Endothelial cell of umbilical vein (primary cell): ENCODE results near the gene BTBD19. TPM values are rescaled to one million over a fixed set of nuclear protein-coding genes. Genes with fewer than 3 reads are reported as not detected.

Source experiments
- BruUV-seq: library from RNA; stranded (reverse); fragments of 400-500 nt; replicated peaks from 2 replicates; lab custom pipeline; 2021; lab: Mats Ljungman, UMichigan
- CTCF ChIA-PET: fragments of 300-600, 350-600 bp; sonication (Branson Sonifier 250); formaldehyde crosslinking; loops from one replicate; lab custom pipeline; 2021; ENCODE audit warnings: antibody characterized with exemption, inconsistent platforms; lab: Charles Lee
- POLR2A ChIA-PET: fragments of 300-600, 350-600 bp; sonication (Branson Sonifier 250); formaldehyde crosslinking; loops from one replicate; lab custom pipeline; 2021; ENCODE audit warnings: antibody characterized with exemption, inconsistent platforms; lab: Charles Lee
- DNase-seq: peaks from one replicate; pipeline ENCODE4 v3.0.0-alpha.2; 2011; ENCODE audit warnings: low read depth, low spot score
- FAIRE-seq: peaks from 2 replicates; lab custom pipeline; 2011; peaks lifted over from hg19 to GRCh38; lab: Jason Lieb, UNC
- H2AFZ ChIP-seq: 2 replicates; pipeline ENCODE4 v1.6.0; 2012; ENCODE audit warnings: low read depth, low read length, control low read depth, inconsistent platforms
- H3K27ac ChIP-seq: 2 replicates; pipeline ENCODE4 v1.5.1; 2011; ENCODE audit warnings: low read depth, mild to moderate bottlenecking, control low read depth, low read length, moderate library complexity; ENCODE audit not compliant: insufficient read depth
- H3K27me3 ChIP-seq, 2 experiments: 2 replicates each; pipeline versions ENCODE4 v1.6.0 to v1.6.1; 2011; ENCODE audit warnings: low read length in 2 of 2, mixed read lengths in 1 of 2; ENCODE audit not compliant: control insufficient read depth in 2 of 2, insufficient read depth in 2 of 2
- H3K36me3 ChIP-seq, 2 experiments: 2 replicates in 1 of 2; 3 replicates in 1 of 2; pipeline ENCODE4 v1.5.1; 2011; ENCODE audit warnings: low read length in 2 of 2, mild to moderate bottlenecking in 1 of 2, moderate library complexity in 1 of 2; ENCODE audit not compliant: control insufficient read depth in 2 of 2, insufficient read depth in 2 of 2; ENCODE audit errors: extremely low read depth in 1 of 2
- H3K4me1 ChIP-seq: 3 replicates; pipeline ENCODE4 v1.5.1; 2011; ENCODE audit warnings: mild to moderate bottlenecking, low read length; ENCODE audit not compliant: control insufficient read depth, insufficient read depth; ENCODE audit errors: extremely low read depth
- H3K4me2 ChIP-seq: 2 replicates; pipeline ENCODE4 v1.6.1; 2011; ENCODE audit warnings: low read length, control low read depth, mixed read lengths; ENCODE audit not compliant: insufficient read depth
- H3K4me3 ChIP-seq, 3 experiments: fragments of 200-600 bp in 1 of 3; sonication (generic), shearing (Covaris generic) in 1 of 3; replicated peaks in 1 of 3; 2 replicates each; pipeline ENCODE4 v1.5.1; 2011 to 2016; ENCODE audit warnings: control low read depth in 3 of 3, low read length in 3 of 3, mild to moderate bottlenecking in 2 of 3, inconsistent platforms in 1 of 3, low read depth in 1 of 3, moderate library complexity in 1 of 3; ENCODE audit not compliant: insufficient read depth in 1 of 3
- H3K79me2 ChIP-seq: 2 replicates; pipeline ENCODE4 v1.6.0; 2012; ENCODE audit warnings: low read length, inconsistent platforms; ENCODE audit not compliant: control insufficient read depth, insufficient read depth
- H3K9ac ChIP-seq: replicated peaks from 2 replicates; pipeline ENCODE3; 2011; ENCODE audit warnings: low read length, control low read depth; ENCODE audit not compliant: insufficient read depth; ENCODE audit errors: extremely low read depth
- H3K9me1 ChIP-seq: replicated peaks from 3 replicates; pipeline ENCODE4 v1.6.0; 2011; ENCODE audit warnings: mild to moderate bottlenecking, low read length; ENCODE audit not compliant: control insufficient read depth, insufficient read depth; ENCODE audit errors: extremely low read depth
- H3K9me3 ChIP-seq: replicated peaks from 2 replicates; pipeline ENCODE4 v1.5.1; 2012; ENCODE audit warnings: low read length, inconsistent platforms; ENCODE audit not compliant: control insufficient read depth, insufficient read depth
- H4K20me1 ChIP-seq: replicated peaks from 2 replicates; pipeline ENCODE3; 2011; ENCODE audit warnings: mild to moderate bottlenecking, low read length; ENCODE audit not compliant: control insufficient read depth, insufficient read depth; ENCODE audit errors: extremely low read depth
- FOS ChIP-seq: IDR thresholded peaks from 2 replicates; pipeline ENCODE4 v1.6.1; 2011; ENCODE audit warnings: mild to moderate bottlenecking, low read length, moderate library complexity, borderline replicate concordance; ENCODE audit not compliant: insufficient read depth
- GATA2 ChIP-seq: IDR thresholded peaks from 2 replicates; pipeline ENCODE4 v1.7.0; 2011; ENCODE audit warnings: low read depth, mild to moderate bottlenecking, moderate library complexity, mixed read lengths, low read length; ENCODE audit not compliant: insufficient read length, insufficient read depth
- JUN ChIP-seq: IDR thresholded peaks from 2 replicates; pipeline ENCODE4 v1.6.1; 2011; ENCODE audit warnings: borderline replicate concordance, low read depth; ENCODE audit not compliant: insufficient read length, insufficient read depth
- MYC ChIP-seq: IDR thresholded peaks from one replicate; pipeline ENCODE4 v1.6.1; 2011; ENCODE audit warnings: mild to moderate bottlenecking, low read depth, low read length
- POLR2A ChIP-seq: IDR thresholded peaks from 2 replicates; pipeline ENCODE4 v1.6.1; 2012; ENCODE audit warnings: low read depth, mild to moderate bottlenecking, control low read depth, low read length
- dilution Hi-C: fragments of 300-500 bp; cut with MboI; formaldehyde crosslinking; loops from one replicate; pipeline ENCODE4 v1.15.0; 2019; ENCODE audit warnings: low sequenced_read_pairs; ENCODE audit not compliant: extremely low pct_ligation_motif_present
- intact Hi-C: fragments of 100-400 bp; cut with micrococcal nuclease; formaldehyde crosslinking; loops from one replicate; pipeline ENCODE4 v1.10.0; 2022
- polyA plus RNA-seq, 4 experiments: library from polyadenylated mRNA; depleted of rRNA in 3 of 4; stranded (reverse) in 3 of 4; unstranded in 1 of 4; fragments of >200 nt; gene quantifications; 2 replicates each; pipeline versions ENCODE4 v1.2.1 to v1.2.3, GENCODE V29; 2011 to 2012; ENCODE audit warnings: missing spikeins in 1 of 4
- total RNA-seq: library from RNA; stranded (reverse); gene quantifications from 2 replicates; pipeline ENCODE4 v1.2.3, GENCODE V29; 2021
- TF ChIP-seq, protein P1 (sequence below): IDR thresholded peaks from 2 replicates; pipeline ENCODE4 v1.6.1; 2011; ENCODE audit not compliant: insufficient read depth, insufficient read length

Gene BTBD19
- total and polyA plus RNA-seq, 2 donors (not counting 3 experiments of a cell fraction or from before 2014, with no cell fraction given), result 69.9 to 97.9 TPM

DNA sequence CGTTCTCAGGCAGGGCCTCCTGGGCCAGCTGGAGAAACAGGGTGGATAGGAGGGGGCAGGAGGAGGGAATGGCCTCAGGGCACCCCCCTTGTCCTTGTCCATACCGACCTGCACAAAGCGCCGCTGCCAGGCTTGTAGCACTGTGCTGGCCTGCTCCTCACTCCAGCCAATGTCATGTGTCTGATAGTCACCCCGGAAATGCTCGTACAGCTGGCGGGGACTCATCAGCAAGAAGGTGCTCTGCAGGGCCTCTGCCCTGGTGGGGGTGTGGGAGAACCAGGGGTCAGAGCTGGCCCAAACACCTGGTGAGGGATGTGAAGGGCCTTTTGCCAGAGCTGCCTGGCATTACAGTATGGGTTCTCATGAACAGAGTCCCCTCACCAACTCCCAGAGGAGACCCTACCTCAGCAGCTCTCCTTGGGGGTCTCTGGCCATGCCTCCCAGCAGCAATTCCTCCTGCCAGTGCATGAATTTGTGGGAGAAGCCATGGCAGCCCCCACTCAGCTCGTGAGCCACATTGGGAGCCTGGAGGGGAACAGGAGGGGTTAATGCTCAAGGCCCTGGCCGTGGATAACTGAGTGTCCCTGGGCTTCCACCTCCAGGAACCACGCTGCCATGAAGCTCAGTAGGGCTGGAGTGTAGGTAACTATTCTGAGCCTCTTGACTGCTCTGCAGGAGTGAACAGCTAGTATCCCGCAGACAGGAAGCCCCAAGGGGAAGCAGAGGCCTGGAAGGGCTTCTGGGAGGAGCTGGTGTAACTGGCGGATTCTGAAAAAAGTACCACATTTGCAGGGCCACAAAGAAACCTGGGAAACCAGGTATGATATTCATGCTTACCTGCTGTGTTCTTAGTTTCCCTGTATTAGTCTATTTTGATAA is 21.4 kb downstream of the BTBD19 start:
- ChIA-PET CTCF (interaction anchor here (0.8 to 1.3 kb wide), 4 partner anchors 30 to 43 kb away, joined by 3 read pairs; partner anchors contain the start of gene PLK3), POLR2A (interaction anchor here (1.2 kb wide), 1 partner anchor 10 kb away, joined by 3 read pairs; no protein-coding TSS in a partner anchor)
- FAIRE-seq (no peak), DNase-seq (no peak)
- Histone ChIP-seq H3K9me1 (no peaks in the 10 kb centered on the region), H3K36me3 (no peaks in the 10 kb centered on the region), H3K4me3 (no peak overlapping the region), H3K27me3 (no peaks in the 10 kb centered on the region), H3K79me2 (no peaks in the 10 kb centered on the region), H3K27ac (no peak overlapping the region), H3K9me3 (no peaks in the 10 kb centered on the region), H3K9ac (no peak overlapping the region), H3K4me1 (no peaks in the 10 kb centered on the region), H4K20me1 (no peaks in the 10 kb centered on the region), H3K4me2 (no peak overlapping the region), H2AFZ (no peak overlapping the region)
- dilution Hi-C loops (no loop called here), intact Hi-C loops (loop anchor here (10.0 kb wide), 1 partner anchor 665 kb away; the partner anchor contains the start of gene TESK2)
- TF ChIP-seq MYC (no peak), POLR2A (no peak)
- no TSS peak for BruUV-seq

DNA sequence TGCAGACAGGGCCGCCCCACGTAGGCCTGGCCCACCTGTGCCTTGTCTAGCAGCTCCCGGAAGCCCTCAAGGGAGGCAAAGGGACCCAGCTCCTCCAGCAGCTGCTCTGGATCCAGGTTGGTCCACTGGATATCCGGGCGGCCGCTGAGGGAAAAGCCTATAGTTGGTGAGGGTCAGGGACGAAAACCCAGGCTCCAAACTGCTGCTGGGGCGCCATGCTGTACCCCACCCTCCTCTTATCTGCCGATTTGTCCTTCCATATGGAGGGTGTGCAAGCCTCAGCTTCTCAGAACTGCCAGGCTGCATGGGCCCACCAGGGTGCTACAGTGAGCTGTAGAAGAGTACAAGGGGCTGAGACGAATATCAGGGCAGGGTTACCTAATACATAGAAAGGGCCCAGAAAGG is 22.6 kb downstream of the BTBD19 start:
- FAIRE-seq, result no peak
- no peaks in the 10 kb centered on the region for H4K20me1 ChIP-seq

More for the DNA sequence above, 22.6 kb downstream of the BTBD19 start:
- no peak for TF ChIP-seq POLR2A
- TF ChIP-seq JUN, result no peak
- TF ChIP-seq, protein P1, sequence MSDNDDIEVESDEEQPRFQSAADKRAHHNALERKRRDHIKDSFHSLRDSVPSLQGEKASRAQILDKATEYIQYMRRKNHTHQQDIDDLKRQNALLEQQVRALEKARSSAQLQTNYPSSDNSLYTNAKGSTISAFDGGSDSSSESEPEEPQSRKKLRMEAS, result no peak
- TF ChIP-seq FOS, result no peak
- TF ChIP-seq GATA2, result no peak
- Histone ChIP-seq H3K9me3 (no peaks in the 10 kb centered on the region), H3K4me1 (no peaks in the 10 kb centered on the region), H3K79me2 (no peaks in the 10 kb centered on the region), H3K4me3 (no peak overlapping the region), H3K9ac (no peak overlapping the region), H3K36me3 (no peaks in the 10 kb centered on the region), H2AFZ (no peak overlapping the region), H3K27me3 (no peaks in the 10 kb centered on the region), H3K9me1 (no peaks in the 10 kb centered on the region), H3K4me2 (no peak overlapping the region), H3K27ac (no peak overlapping the region)
- ChIA-PET POLR2A (interaction anchor here (1.2 kb wide), 1 partner anchor 11 kb away, joined by 3 read pairs; no protein-coding TSS in a partner anchor), CTCF (interaction anchor here (1.2 to 2.5 kb wide), 2 partner anchors 31 to 471 kb away, joined by 3 to 9 read pairs; partner anchors contain the start of gene PLK3)
- no TSS peak for BruUV-seq
- no peak for DNase-seq
- intact Hi-C loops, result loop anchor here (10.0 kb wide), 1 partner anchor 664 kb away; the partner anchor contains the start of gene TESK2
- dilution Hi-C loops, result no loop called here
